GM12878 (cell line): ENCODE measurements around the gene CLSTN2. TPM values are rescaled to one million over a fixed set of nuclear protein-coding genes. Genes with fewer than 3 reads are reported as not detected.

Experiments
- ATAC-seq: fragments of 200-7000 bp; cut with Tn5 transposase; 3 replicates; pipeline ENCODE4 v1.9.1; 2020; ENCODE audit warnings: mild to moderate bottlenecking, moderate library complexity
- BruUV-seq: library from RNA; stranded (reverse); fragments of 400-500 nt; replicated peaks from 2 replicates; lab custom pipeline; 2021; lab: Mats Ljungman, UMichigan
- CTCF ChIA-PET: fragments of 300-600 bp; sonication (Branson Sonifier 250); formaldehyde crosslinking; extraction: SDS; loops from one replicate; lab custom pipeline; 2021; ENCODE audit warnings: inconsistent platforms; lab: Yijun Ruan, JAX
- POLR2A ChIA-PET: fragments of 350-600 bp; formaldehyde crosslinking; extraction: SDS; loops from one replicate; lab custom pipeline; 2021; ENCODE audit warnings: inconsistent platforms; lab: Charles Lee
- RAD21 ChIA-PET: fragments of 300-600 bp; sonication (Branson Sonifier 250); formaldehyde crosslinking; loops from one replicate; lab custom pipeline; 2023; ENCODE audit warnings: antibody characterized with exemption; ENCODE audit not compliant: unreplicated experiment; lab: Charles Lee
- SMC1A ChIA-PET: fragments of 300-600 bp; sonication (Branson Sonifier 250); formaldehyde crosslinking; loops from one replicate; lab custom pipeline; 2023; ENCODE audit not compliant: unreplicated experiment, uncharacterized antibody; lab: Charles Lee
- DNase-seq: peaks from one replicate; pipeline ENCODE4 v3.0.0-alpha.2; 2011; ENCODE audit warnings: low read depth, low spot score
- FAIRE-seq: peaks from 3 replicates; lab custom pipeline; 2011; peaks lifted over from hg19 to GRCh38; lab: Jason Lieb, UNC
- H2AFZ ChIP-seq: 2 replicates; pipeline ENCODE4 v1.6.0; 2011; ENCODE audit warnings: low read depth, low read length, control low read depth; ENCODE audit not compliant: control insufficient read depth
- H3K27ac ChIP-seq: 2 replicates; pipeline ENCODE4 v1.5.1; 2011; ENCODE audit warnings: control low read depth; ENCODE audit not compliant: control insufficient read depth, insufficient read depth
- H3K27me3 ChIP-seq, 2 experiments: replicated peaks in 1 of 2; 2 replicates each; pipeline versions ENCODE4 v1.6.0 to v1.6.1; 2011; ENCODE audit warnings: low read length in 1 of 2; ENCODE audit not compliant: control insufficient read depth in 2 of 2, insufficient read depth in 2 of 2
- H3K36me3 ChIP-seq, 2 experiments: 2 replicates each; pipeline ENCODE4 v1.5.1; 2011; ENCODE audit warnings: low read length in 1 of 2; ENCODE audit not compliant: control insufficient read depth in 2 of 2, insufficient read depth in 2 of 2
- H3K4me1 ChIP-seq: 2 replicates; pipeline ENCODE4 v1.6.1; 2011; ENCODE audit warnings: mild to moderate bottlenecking, low read length, moderate library complexity, mixed read lengths; ENCODE audit not compliant: control insufficient read depth, insufficient read depth
- H3K4me2 ChIP-seq: 2 replicates; pipeline ENCODE4 v1.6.0; 2011; ENCODE audit warnings: control low read depth; ENCODE audit not compliant: control insufficient read depth, insufficient read depth
- H3K4me3 ChIP-seq: fragments of 200-600 bp; sonication (generic); 2 replicates; pipeline ENCODE4 v1.5.1; 2016
- H3K79me2 ChIP-seq: 2 replicates; pipeline ENCODE4 v1.6.0; 2011; ENCODE audit warnings: low read length; ENCODE audit not compliant: control insufficient read depth, insufficient read depth
- H3K9ac ChIP-seq: 2 replicates; pipeline ENCODE4 v1.8.0; 2011; ENCODE audit warnings: low read length, control low read depth, mixed read lengths; ENCODE audit not compliant: control insufficient read depth, insufficient read depth
- H3K9me3 ChIP-seq: replicated peaks from 3 replicates; pipeline ENCODE4 v1.5.1; 2011; ENCODE audit warnings: mild to moderate bottlenecking, low read length; ENCODE audit not compliant: control insufficient read depth, insufficient read depth
- H4K20me1 ChIP-seq: 2 replicates; pipeline ENCODE4 v1.6.0; 2011; ENCODE audit not compliant: control insufficient read depth, insufficient read depth
- ESRRA ChIP-seq: IDR thresholded peaks from 2 replicates; pipeline ENCODE4 v1.6.1; 2012; ENCODE audit warnings: mild to moderate bottlenecking, low read length, improper control_type of control experiment
- REST ChIP-seq: IDR thresholded peaks from 2 replicates; pipeline ENCODE4 v1.6.1; 2012; ENCODE audit warnings: mild to moderate bottlenecking, low read depth, low read length
- WGBS: methylation state at CpG from one replicate; pipeline ENCODE4 v1.1.6; 2016; ENCODE audit warnings: low lambda C conversion rate; ENCODE audit not compliant: insufficient replicate concordance, insufficient coverage; ENCODE audit errors: missing lambda C conversion rate; 5-methylcytosine and 5-hydroxymethylcytosine counted together
- in situ Hi-C: fragments of 300-500 bp; cut with MboI; formaldehyde crosslinking; loops from 9 replicates; pipeline ENCODE4 v1.14.3; 2018; ENCODE audit warnings: mixed read lengths
- intact Hi-C: fragments of 100-400 bp; cut with micrococcal nuclease; formaldehyde crosslinking; loops from one replicate; pipeline ENCODE4 v1.14.2; 2022; ENCODE audit not compliant: unreplicated experiment
- polyA plus RNA-seq, 11 experiments: library from polyadenylated mRNA; depleted of rRNA in 4 of 11; unstranded in 6 of 11; stranded (reverse) in 5 of 11; fragments of >200 nt; fragmentation: Nextera tagmentation in 4 of 11; fragmentation: Illumina TruSeq in 1 of 11; extraction: Ambion mirVana in 4 of 11; extraction: Trizol in 1 of 11; gene quantifications; 1 replicate in 1 of 11; 2 replicates in 10 of 11; pipeline versions ENCODE4 v1.2.1 to v1.2.3, GENCODE V29; 2011 to 2016; ENCODE audit warnings: inconsistent platforms in 2 of 11, missing spikeins in 2 of 11, low read depth in 1 of 11
- total RNA-seq, 4 experiments: library from RNA; depleted of rRNA in 3 of 4; stranded (reverse); fragments of >200 nt in 3 of 4; fragmentation: Illumina TruSeq in 1 of 4; extraction: Trizol in 1 of 4; gene quantifications; 2 replicates each; pipeline versions ENCODE4 v1.2.1 to v1.2.3, GENCODE V29; 2013 to 2021

The CLSTN2 gene
- total and polyA plus RNA-seq, 10 of the 15 experiments (the other 5 are each of a cell fraction or from before 2014, with no cell fraction given), result under 0.01 to 0.10 (median under 0.01) TPM; not detected in 5

- Histone ChIP-seq H3K4me2 (no peak overlapping the region), H3K36me3 (no peaks in the 10 kb centered on the region), H4K20me1 (no peaks in the 10 kb centered on the region)
- 23% methylated on average over 2 of the region's 2 CpGs for WGBS
- ChIA-PET RAD21 (no interaction called here), SMC1A (no interaction called here), POLR2A (no interaction called here), CTCF (no interaction called here)
- FAIRE-seq (no peak), ATAC-seq (no peak), DNase-seq (no peak)
- no TSS peak for BruUV-seq
- no peak for TF ChIP-seq REST
- no peak for TF ChIP-seq ESRRA
- TF ChIP-seq, all 136 proteins: peak for 0
- in situ Hi-C loops (no loop called here), intact Hi-C loops (no loop called here)
- no peak overlapping the region for H3K4me3 ChIP-seq
- no peaks in the 10 kb centered on the region for H3K4me1 ChIP-seq
- no peaks in the 10 kb centered on the region for H3K79me2 ChIP-seq
- no peak overlapping the region for H3K27ac ChIP-seq
- H3K9me3 ChIP-seq, result no peaks in the 10 kb centered on the region
- no peak overlapping the region for H3K9ac ChIP-seq
- no peaks in the 10 kb centered on the region for H3K27me3 ChIP-seq
- no peak overlapping the region for H2AFZ ChIP-seq
Observed at GRCh38 chr3:139893267-139893962, 41.6 kb upstream of the CLSTN2 start.
